Keratinocyte (primary cell): ENCODE results near the gene GRAMD4. TPM values are rescaled to one million over a fixed set of nuclear protein-coding genes. Genes with fewer than 3 reads are reported as not detected.

ENCODE experiments used
- DNase-seq: peaks from one replicate; pipeline ENCODE4 v3.0.0-alpha.2; 2011; ENCODE audit warnings: low read depth, missing footprints, low spot score
- FAIRE-seq: peaks from 2 replicates; lab custom pipeline; 2011; peaks lifted over from hg19 to GRCh38; lab: Jason Lieb, UNC
- H2AFZ ChIP-seq: 2 replicates; pipeline ENCODE4 v1.6.0; 2012; ENCODE audit warnings: low read length, control low read depth, inconsistent platforms; ENCODE audit not compliant: control insufficient read depth
- H3K27ac ChIP-seq: 2 replicates; pipeline ENCODE4 v1.5.1; 2011; ENCODE audit warnings: low read length; ENCODE audit not compliant: control insufficient read depth, insufficient read depth
- H3K27me3 ChIP-seq: 3 replicates; pipeline ENCODE4 v1.6.0; 2011; ENCODE audit warnings: low read length; ENCODE audit not compliant: control insufficient read depth, insufficient read depth; ENCODE audit errors: extremely low read depth
- H3K36me3 ChIP-seq, 2 experiments: 2 replicates in 1 of 2; 3 replicates in 1 of 2; pipeline ENCODE4 v1.5.1; 2011; ENCODE audit warnings: low read length in 2 of 2, mild to moderate bottlenecking in 1 of 2; ENCODE audit not compliant: control insufficient read depth in 2 of 2, insufficient read depth in 2 of 2; ENCODE audit errors: extremely low read depth in 1 of 2
- H3K4me1 ChIP-seq: 3 replicates; pipeline ENCODE4 v1.5.1; 2011; ENCODE audit warnings: low read length; ENCODE audit not compliant: control insufficient read depth, insufficient read depth; ENCODE audit errors: extremely low read depth
- H3K4me2 ChIP-seq: 3 replicates; pipeline ENCODE4 v1.6.0; 2011; ENCODE audit warnings: low read depth, low read length; ENCODE audit not compliant: control insufficient read depth, insufficient read depth; ENCODE audit errors: extremely low read depth
- H3K4me3 ChIP-seq, 3 experiments: fragments of 200-600 bp in 1 of 3; sonication (generic) in 1 of 3; 2 replicates in 2 of 3; 3 replicates in 1 of 3; pipeline ENCODE4 v1.5.1; 2011 to 2016; ENCODE audit warnings: low read length in 3 of 3, mild to moderate bottlenecking in 3 of 3, control low read depth in 2 of 3, inconsistent platforms in 1 of 3, low read depth in 1 of 3, mixed read lengths in 1 of 3, mixed run types in 1 of 3, moderate library complexity in 1 of 3; ENCODE audit not compliant: control insufficient read depth in 2 of 3, insufficient read depth in 2 of 3; ENCODE audit errors: extremely low read depth in 1 of 3
- H3K79me2 ChIP-seq: 2 replicates; pipeline ENCODE4 v1.6.0; 2012; ENCODE audit warnings: low read length; ENCODE audit not compliant: control insufficient read depth, insufficient read depth
- H3K9ac ChIP-seq: 3 replicates; pipeline ENCODE4 v1.6.0; 2011; ENCODE audit warnings: low read length; ENCODE audit not compliant: control insufficient read depth, insufficient read depth; ENCODE audit errors: extremely low read depth
- H3K9me1 ChIP-seq: 3 replicates; pipeline ENCODE4 v1.6.0; 2011; ENCODE audit warnings: low read length; ENCODE audit not compliant: control insufficient read depth, insufficient read depth; ENCODE audit errors: extremely low read depth
- H3K9me3 ChIP-seq: 2 replicates; pipeline ENCODE4 v1.5.1; 2012; ENCODE audit warnings: low read depth, low read length; ENCODE audit not compliant: control insufficient read depth
- H4K20me1 ChIP-seq: 3 replicates; pipeline ENCODE4 v1.6.0; 2011; ENCODE audit warnings: low read length; ENCODE audit not compliant: control insufficient read depth, insufficient read depth; ENCODE audit errors: extremely low read depth
- EZH2 ChIP-seq: IDR thresholded peaks from one replicate; pipeline ENCODE4 v1.6.1; 2012; ENCODE audit warnings: inconsistent platforms, mild to moderate bottlenecking, low read length, moderate library complexity
- dilution Hi-C: fragments of 300-500 bp; cut with MboI; formaldehyde crosslinking; loops from one replicate; pipeline ENCODE4 v1.7.0; 2020; ENCODE audit warnings: low sequenced_read_pairs; ENCODE audit not compliant: extremely low pct_ligation_motif_present
- polyA plus RNA-seq, 5 experiments: library from polyadenylated mRNA; depleted of rRNA in 3 of 5; stranded (reverse) in 3 of 5; stranded (forward) in 1 of 5; unstranded in 1 of 5; fragments of >200 nt; gene quantifications; 1 replicate in 1 of 5; 2 replicates in 3 of 5; 3 replicates in 1 of 5; pipeline versions ENCODE4 v1.2.1 to v1.2.3, GENCODE V29; 2011 to 2012; ENCODE audit warnings: missing spikeins in 2 of 5, low read depth in 1 of 5, low replicate concordance in 1 of 5
- TF ChIP-seq, protein P1 (sequence below), 3 experiments: IDR thresholded peaks in 1 of 3; conservative IDR thresholded peaks in 1 of 3; optimal IDR thresholded peaks in 1 of 3; 2 replicates in 2 of 3; 3 replicates in 1 of 3; pipeline versions ENCODE3 to v1.5.1; 2011; ENCODE audit warnings: low read length in 3 of 3, mild to moderate bottlenecking in 3 of 3, moderate library complexity in 2 of 3, control low read depth in 1 of 3, inconsistent platforms in 1 of 3; ENCODE audit not compliant: insufficient read depth in 2 of 3; ENCODE audit errors: extremely low read depth in 1 of 3

Gene GRAMD4
- polyA plus RNA-seq, 1 donor (not counting 4 experiments of a cell fraction or from before 2014, with no cell fraction given): 17.3 TPM

DNA sequence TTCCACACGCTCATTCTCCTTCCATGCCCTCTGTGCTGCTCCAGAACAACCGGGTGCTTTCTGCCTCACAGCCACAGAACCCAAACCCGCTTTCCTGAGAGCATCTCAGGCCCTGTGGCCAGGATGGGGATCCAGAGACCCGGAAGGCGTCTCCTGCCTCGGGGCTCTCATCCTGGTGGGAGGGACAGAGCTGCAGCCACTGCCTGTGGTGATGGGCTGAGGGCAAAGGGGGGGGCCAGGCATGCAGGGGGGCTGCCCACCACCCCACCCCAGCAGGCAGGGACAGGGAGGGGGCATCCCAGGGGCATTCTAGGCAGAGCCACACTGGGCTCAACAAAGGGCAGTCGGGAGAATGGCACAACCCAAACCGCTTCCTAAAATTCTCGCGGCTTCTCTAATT lies 76.4 kb downstream of the GRAMD4 start:
- Histone ChIP-seq H3K27me3 (no peaks in the 10 kb centered on the region), H3K4me2 (no peak overlapping the region), H3K4me1 (no peaks in the 10 kb centered on the region), H3K9ac (no peak overlapping the region), H4K20me1 (no peaks in the 10 kb centered on the region), H3K36me3 (peaks cover 21 to 23% of the 10 kb centered on the region in 2 experiments), H2AFZ (no peak overlapping the region), H3K4me3 (no peak overlapping the region), H3K79me2 (no peaks in the 10 kb centered on the region), H3K9me1 (no peaks in the 10 kb centered on the region), H3K27ac (no peak overlapping the region), H3K9me3 (no peaks in the 10 kb centered on the region)
- FAIRE-seq (no peak), DNase-seq (no peak)
- dilution Hi-C loops: no loop called here
- TF ChIP-seq, protein P1, sequence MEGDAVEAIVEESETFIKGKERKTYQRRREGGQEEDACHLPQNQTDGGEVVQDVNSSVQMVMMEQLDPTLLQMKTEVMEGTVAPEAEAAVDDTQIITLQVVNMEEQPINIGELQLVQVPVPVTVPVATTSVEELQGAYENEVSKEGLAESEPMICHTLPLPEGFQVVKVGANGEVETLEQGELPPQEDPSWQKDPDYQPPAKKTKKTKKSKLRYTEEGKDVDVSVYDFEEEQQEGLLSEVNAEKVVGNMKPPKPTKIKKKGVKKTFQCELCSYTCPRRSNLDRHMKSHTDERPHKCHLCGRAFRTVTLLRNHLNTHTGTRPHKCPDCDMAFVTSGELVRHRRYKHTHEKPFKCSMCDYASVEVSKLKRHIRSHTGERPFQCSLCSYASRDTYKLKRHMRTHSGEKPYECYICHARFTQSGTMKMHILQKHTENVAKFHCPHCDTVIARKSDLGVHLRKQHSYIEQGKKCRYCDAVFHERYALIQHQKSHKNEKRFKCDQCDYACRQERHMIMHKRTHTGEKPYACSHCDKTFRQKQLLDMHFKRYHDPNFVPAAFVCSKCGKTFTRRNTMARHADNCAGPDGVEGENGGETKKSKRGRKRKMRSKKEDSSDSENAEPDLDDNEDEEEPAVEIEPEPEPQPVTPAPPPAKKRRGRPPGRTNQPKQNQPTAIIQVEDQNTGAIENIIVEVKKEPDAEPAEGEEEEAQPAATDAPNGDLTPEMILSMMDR (optimal IDR thresholded peaks at IDR 0.05 in 1 of 3, IDR thresholded peaks at IDR 0.05 in 1 of 3, conservative IDR thresholded peaks at IDR 0.05 in 1 of 3; ENCODE audit: extremely low read depth in 1 of 3, insufficient read depth in 2 of 3, low read length in 3 of 3): no peak
- TF ChIP-seq EZH2: no peak

DNA sequence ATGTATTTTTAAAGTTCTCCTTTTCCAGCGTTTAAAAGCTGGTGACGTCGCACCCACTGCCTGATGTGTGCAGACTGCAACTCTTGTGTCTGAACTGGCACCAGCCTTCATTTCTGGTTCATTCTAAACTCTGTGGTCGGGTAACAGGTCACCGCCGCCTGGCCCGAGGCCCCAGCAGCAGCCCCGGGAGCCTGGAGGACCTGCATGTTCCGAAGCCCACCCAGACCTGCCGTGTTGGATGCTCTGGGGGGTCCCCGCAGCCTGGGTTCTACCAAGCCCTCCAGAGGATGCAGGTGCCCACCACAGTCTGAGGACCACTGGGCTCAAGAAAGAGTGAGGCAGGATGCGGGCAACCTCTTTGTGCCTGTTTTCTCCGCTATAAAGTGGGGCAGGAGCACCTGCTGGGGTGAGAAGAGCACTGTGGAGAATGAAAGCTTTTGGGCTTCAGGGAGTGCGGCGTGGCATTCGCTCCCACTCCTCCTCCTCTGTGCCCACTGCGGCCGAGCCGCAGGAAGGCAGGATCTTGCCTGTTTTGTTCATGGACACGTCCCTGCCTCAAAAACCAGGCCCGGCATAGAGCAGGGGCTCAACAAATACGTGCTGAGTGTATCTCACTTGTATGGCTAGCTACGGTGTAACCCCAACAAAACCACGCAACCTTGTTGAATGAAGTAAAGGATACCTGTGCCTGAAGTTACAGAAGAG lies 77.8 kb downstream of the GRAMD4 start:
- H3K36me3 ChIP-seq: peaks cover 19 to 23% of the 10 kb centered on the region in 2 experiments
- no peak overlapping the region for H2AFZ ChIP-seq
- dilution Hi-C loops: no loop called here
- H3K4me1 ChIP-seq: no peaks in the 10 kb centered on the region
- no peaks in the 10 kb centered on the region for H3K9me3 ChIP-seq
- no peak overlapping the region for H3K4me3 ChIP-seq
- DNase-seq (no peak), FAIRE-seq (no peak)
- no peak overlapping the region for H3K27ac ChIP-seq
- no peaks in the 10 kb centered on the region for H4K20me1 ChIP-seq
- H3K4me2 ChIP-seq: no peak overlapping the region
- H3K9ac ChIP-seq: no peak overlapping the region
- TF ChIP-seq, protein P1 (optimal IDR thresholded peaks at IDR 0.05 in 1 of 3, IDR thresholded peaks at IDR 0.05 in 1 of 3, conservative IDR thresholded peaks at IDR 0.05 in 1 of 3; ENCODE audit: extremely low read depth in 1 of 3, insufficient read depth in 2 of 3, low read length in 3 of 3): no peak
- no peak for TF ChIP-seq EZH2
- H3K27me3 ChIP-seq: no peaks in the 10 kb centered on the region
- no peaks in the 10 kb centered on the region for H3K9me1 ChIP-seq
- H3K79me2 ChIP-seq: no peaks in the 10 kb centered on the region
